Measurements from ENCODE around the gene MARCHF11. TPM values are rescaled to one million over a fixed set of nuclear protein-coding genes. Genes with fewer than 3 reads are reported as not detected.

The MARCHF11 gene
- total and polyA plus RNA-seq, 2 donors (not counting 1 experiment from before 2014, with no cell fraction given) = not detected

DNA sequence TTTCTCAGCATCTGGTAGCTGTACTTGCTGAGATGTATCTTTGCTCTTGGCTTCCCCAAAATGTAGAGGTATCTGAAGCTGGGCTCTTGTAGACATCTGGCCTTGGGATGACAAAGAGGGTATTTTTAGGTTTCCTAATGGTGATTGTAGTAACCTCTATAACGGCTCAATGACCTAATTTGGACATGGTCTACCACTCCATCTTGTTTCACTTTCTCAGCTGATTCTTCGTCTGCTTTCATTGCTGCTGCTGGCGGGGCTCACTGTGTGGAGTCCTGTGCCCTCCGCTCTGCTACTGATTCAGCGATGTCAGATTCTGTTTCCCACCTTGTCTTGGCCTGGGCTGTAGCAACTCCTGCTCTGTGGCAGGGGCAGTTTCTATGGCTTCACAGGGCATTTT is 12.7 kb upstream of the MARCHF11 start:
- peaks cover 4% of the 10 kb centered on the region for H3K9me3 Mint-ChIP-seq (ENCODE audit: insufficient read depth)
- no peak for DNase-seq
- no peak overlapping the region for H3K9ac ChIP-seq (ENCODE audit: low read length)
- no peak overlapping the region for H2AFZ ChIP-seq (ENCODE audit: insufficient read depth, low read depth, low read length, poor library complexity, severe bottlenecking)
- no peaks in the 10 kb centered on the region for H3K36me3 ChIP-seq (replicated peaks in 1 of 2; ENCODE audit: control extremely low read depth in 1 of 2, control insufficient read depth in 1 of 2, extremely low read depth in 1 of 2, insufficient read depth in 2 of 2, low read length in 1 of 2)
- no peak for ATAC-seq (ENCODE audit: low read depth)
- H3K27ac Mint-ChIP-seq = no peak overlapping the region
- no peaks in the 10 kb centered on the region for H3K4me1 ChIP-seq (ENCODE audit: control insufficient read depth in 2 of 2, insufficient read depth in 2 of 2, low read length in 2 of 2)
- H3K27ac ChIP-seq (ENCODE audit: low read length in 2 of 2) = no peak overlapping the region
- no peak overlapping the region for H3K4me3 Mint-ChIP-seq
- intact Hi-C loops (cut with micrococcal nuclease) = no loop called here
- TF ChIP-seq, protein P1, sequence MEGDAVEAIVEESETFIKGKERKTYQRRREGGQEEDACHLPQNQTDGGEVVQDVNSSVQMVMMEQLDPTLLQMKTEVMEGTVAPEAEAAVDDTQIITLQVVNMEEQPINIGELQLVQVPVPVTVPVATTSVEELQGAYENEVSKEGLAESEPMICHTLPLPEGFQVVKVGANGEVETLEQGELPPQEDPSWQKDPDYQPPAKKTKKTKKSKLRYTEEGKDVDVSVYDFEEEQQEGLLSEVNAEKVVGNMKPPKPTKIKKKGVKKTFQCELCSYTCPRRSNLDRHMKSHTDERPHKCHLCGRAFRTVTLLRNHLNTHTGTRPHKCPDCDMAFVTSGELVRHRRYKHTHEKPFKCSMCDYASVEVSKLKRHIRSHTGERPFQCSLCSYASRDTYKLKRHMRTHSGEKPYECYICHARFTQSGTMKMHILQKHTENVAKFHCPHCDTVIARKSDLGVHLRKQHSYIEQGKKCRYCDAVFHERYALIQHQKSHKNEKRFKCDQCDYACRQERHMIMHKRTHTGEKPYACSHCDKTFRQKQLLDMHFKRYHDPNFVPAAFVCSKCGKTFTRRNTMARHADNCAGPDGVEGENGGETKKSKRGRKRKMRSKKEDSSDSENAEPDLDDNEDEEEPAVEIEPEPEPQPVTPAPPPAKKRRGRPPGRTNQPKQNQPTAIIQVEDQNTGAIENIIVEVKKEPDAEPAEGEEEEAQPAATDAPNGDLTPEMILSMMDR (IDR thresholded peaks at IDR 0.05) = no peak
- no peak for TF ChIP-seq EZH2 (IDR thresholded peaks at IDR 0.05; ENCODE audit: borderline replicate concordance, insufficient read depth, low read depth, low read length, poor library complexity, severe bottlenecking)
- ChIA-PET POLR2A (no interaction called here), CTCF (no interaction called here)
- no peak overlapping the region for H3K4me3 ChIP-seq (ENCODE audit: control extremely low read depth in 1 of 5, extremely low read depth in 1 of 5, insufficient read depth in 1 of 5, low read depth in 2 of 5, low read length in 4 of 5)
- no peaks in the 10 kb centered on the region for H3K79me2 ChIP-seq (ENCODE audit: control insufficient read depth, insufficient read depth, low read length)
- H3K9me3 ChIP-seq (ENCODE audit: control extremely low read depth in 1 of 3, control insufficient read depth in 2 of 3, insufficient read depth in 1 of 3, low read length in 2 of 3) = peaks cover 0 to 24% (median 0%) of the 10 kb centered on the region in 3 donors
- WGBS (ENCODE audit: insufficient coverage) = 82% methylated on average over 5 of the region's 5 CpGs
- no peaks in the 10 kb centered on the region for H3K27me3 ChIP-seq (replicated peaks in 1 of 4; ENCODE audit: control extremely low read depth in 1 of 4, control insufficient read depth in 3 of 4, insufficient read depth in 4 of 4, low read length in 3 of 4)
- H3K4me1 Mint-ChIP-seq = no peaks in the 10 kb centered on the region
- H3K27me3 Mint-ChIP-seq = no peaks in the 10 kb centered on the region
- no peaks in the 10 kb centered on the region for H4K20me1 ChIP-seq (ENCODE audit: control insufficient read depth, insufficient read depth, low read length, poor library complexity, severe bottlenecking)
- H3K4me2 ChIP-seq (replicated peaks; ENCODE audit: low read depth, low read length, poor library complexity, severe bottlenecking) = no peak overlapping the region

GRCh38 chr5:16180789-16181082 is 1.1 kb upstream of the MARCHF11 start:
- ATAC-seq (ENCODE audit: low read depth) (no peak), DNase-seq (no peak)
- intact Hi-C loops (cut with micrococcal nuclease) = no loop called here
- TF ChIP-seq, protein P1 (IDR thresholded peaks at IDR 0.05) = no peak
- TF ChIP-seq EZH2 (IDR thresholded peaks at IDR 0.05; ENCODE audit: borderline replicate concordance, insufficient read depth, low read depth, low read length, poor library complexity, severe bottlenecking) = no peak
- 46% methylated on average over 5 of the region's 7 CpGs for WGBS (ENCODE audit: insufficient coverage)
- H3K79me2 ChIP-seq (ENCODE audit: control insufficient read depth, insufficient read depth, low read length) = no peaks in the 10 kb centered on the region
- no peaks in the 10 kb centered on the region for H4K20me1 ChIP-seq (ENCODE audit: control insufficient read depth, insufficient read depth, low read length, poor library complexity, severe bottlenecking)
- no peak overlapping the region for H3K9ac ChIP-seq (ENCODE audit: low read length)
- H2AFZ ChIP-seq (ENCODE audit: insufficient read depth, low read depth, low read length, poor library complexity, severe bottlenecking) = no peak overlapping the region
- no peaks in the 10 kb centered on the region for H3K36me3 ChIP-seq (replicated peaks in 1 of 2; ENCODE audit: control extremely low read depth in 1 of 2, control insufficient read depth in 1 of 2, extremely low read depth in 1 of 2, insufficient read depth in 2 of 2, low read length in 1 of 2)
- peaks cover 0 to 10% (median 0%) of the 10 kb centered on the region in 3 donors for H3K9me3 ChIP-seq (ENCODE audit: control extremely low read depth in 1 of 3, control insufficient read depth in 2 of 3, insufficient read depth in 1 of 3, low read length in 2 of 3)
- no peak overlapping the region for H3K27ac Mint-ChIP-seq
- ChIA-PET POLR2A (no interaction called here), CTCF (no interaction called here)
- no peak overlapping the region for H3K4me3 Mint-ChIP-seq
- peaks cover 4% of the 10 kb centered on the region for H3K4me1 Mint-ChIP-seq
- H3K27me3 Mint-ChIP-seq = peaks cover 33% of the 10 kb centered on the region
- H3K4me1 ChIP-seq (ENCODE audit: control insufficient read depth in 2 of 2, insufficient read depth in 2 of 2, low read length in 2 of 2) = no peaks in the 10 kb centered on the region
- no peak overlapping the region for H3K4me2 ChIP-seq (replicated peaks; ENCODE audit: low read depth, low read length, poor library complexity, severe bottlenecking)
- H3K4me3 ChIP-seq (ENCODE audit: control extremely low read depth in 1 of 5, extremely low read depth in 1 of 5, insufficient read depth in 1 of 5, low read depth in 2 of 5, low read length in 4 of 5) = no peak overlapping the region
- peaks cover 0 to 18% (median 10%) of the 10 kb centered on the region in 4 experiments for H3K27me3 ChIP-seq (replicated peaks in 1 of 4; ENCODE audit: control extremely low read depth in 1 of 4, control insufficient read depth in 3 of 4, insufficient read depth in 4 of 4, low read length in 3 of 4)
- peaks cover 3% of the 10 kb centered on the region for H3K9me3 Mint-ChIP-seq (ENCODE audit: insufficient read depth)
- no peak overlapping the region for H3K27ac ChIP-seq (ENCODE audit: low read length in 2 of 2)
